Endothelial cell of umbilical vein (primary cell): ENCODE results near the gene B4GALNT4.

Source experiments
- CTCF ChIP-seq, 2 donors: IDR thresholded peaks; 1 replicate in 1 of 2; 2 replicates in 1 of 2; pipeline ENCODE4 v1.5.1; 2011; ENCODE audit warnings: low read length in 2 of 2, mild to moderate bottlenecking in 2 of 2, moderate library complexity in 2 of 2, control low read depth in 1 of 2, inconsistent platforms in 1 of 2, low read depth in 1 of 2; ENCODE audit not compliant: insufficient read depth in 1 of 2; ENCODE audit errors: extremely low read depth in 1 of 2
- EZH2 ChIP-seq: IDR thresholded peaks from 2 replicates; pipeline ENCODE4 v1.6.1; 2012; ENCODE audit warnings: borderline replicate concordance, low read depth, mild to moderate bottlenecking, moderate library complexity, low read length, inconsistent platforms; ENCODE audit not compliant: severe bottlenecking
- GATA2 ChIP-seq: IDR thresholded peaks from 2 replicates; pipeline ENCODE4 v1.7.0; 2011; ENCODE audit warnings: low read depth, mild to moderate bottlenecking, moderate library complexity, mixed read lengths, low read length; ENCODE audit not compliant: insufficient read length, insufficient read depth
- JUN ChIP-seq: IDR thresholded peaks from 2 replicates; pipeline ENCODE4 v1.6.1; 2011; ENCODE audit warnings: borderline replicate concordance, low read depth; ENCODE audit not compliant: insufficient read length, insufficient read depth
- MAX ChIP-seq: IDR thresholded peaks from 2 replicates; pipeline ENCODE4 v1.6.1; 2011; ENCODE audit not compliant: insufficient read depth, insufficient read length
- MYC ChIP-seq: IDR thresholded peaks from one replicate; pipeline ENCODE4 v1.6.1; 2011; ENCODE audit warnings: mild to moderate bottlenecking, low read depth, low read length
- POLR2A ChIP-seq: IDR thresholded peaks from 2 replicates; pipeline ENCODE4 v1.6.1; 2012; ENCODE audit warnings: low read depth, mild to moderate bottlenecking, control low read depth, low read length
- POLR2AphosphoS5 ChIP-seq: IDR thresholded peaks from 2 replicates; pipeline ENCODE4 v1.6.1; 2012; ENCODE audit warnings: low read depth, mild to moderate bottlenecking, control low read depth, low read length, moderate library complexity; ENCODE audit not compliant: insufficient read depth

- no peak for TF ChIP-seq EZH2
- no peak for TF ChIP-seq CTCF (IDR thresholded peaks at IDR 0.05; ENCODE audit: extremely low read depth in 1 of 2, insufficient read depth in 1 of 2, low read depth in 1 of 2, low read length in 2 of 2)
- TF ChIP-seq POLR2A, result no peak
- TF ChIP-seq MAX, result no peak
- TF ChIP-seq POLR2AphosphoS5, result no peak
- TF ChIP-seq MYC, result no peak
- TF ChIP-seq GATA2, result no peak
- no peak for TF ChIP-seq JUN
Observed at GRCh38 chr11:346529-346928, 22.8 kb upstream of the B4GALNT4 start.
